HG02970 (cell line): ENCODE data around the gene GALNT14.

ENCODE experiments used
- ATAC-seq: cut with Tn5 transposase; IDR thresholded peaks from one replicate; pipeline ENCODE4 v1.9.1; 2021; ENCODE audit warnings: mild to moderate bottlenecking, moderate library complexity, moderate number of reproducible peaks; ENCODE audit not compliant: unreplicated experiment, low FRiP score

GALNT14 gene

DNA sequence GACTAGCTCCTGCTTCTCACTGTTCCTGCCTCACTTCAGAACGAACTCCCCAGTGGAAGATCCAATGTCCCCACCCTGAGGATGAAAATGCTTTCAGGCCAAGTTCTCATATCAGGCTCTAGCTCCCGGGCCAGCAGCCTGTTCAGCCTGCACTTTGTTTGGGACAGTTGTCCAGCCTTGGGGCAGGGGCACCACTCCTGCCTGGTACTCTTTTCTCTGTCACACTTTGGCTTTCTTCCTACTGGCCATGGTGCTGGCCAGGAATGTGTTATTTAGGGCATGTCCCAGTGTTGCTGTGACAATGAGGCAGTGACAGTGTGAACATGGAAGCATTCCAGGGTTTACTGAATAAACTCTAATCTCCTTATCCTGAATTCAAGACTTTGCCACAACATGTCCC is 154.1 kb downstream of the GALNT14 start:
- ATAC-seq, result no peak

DNA sequence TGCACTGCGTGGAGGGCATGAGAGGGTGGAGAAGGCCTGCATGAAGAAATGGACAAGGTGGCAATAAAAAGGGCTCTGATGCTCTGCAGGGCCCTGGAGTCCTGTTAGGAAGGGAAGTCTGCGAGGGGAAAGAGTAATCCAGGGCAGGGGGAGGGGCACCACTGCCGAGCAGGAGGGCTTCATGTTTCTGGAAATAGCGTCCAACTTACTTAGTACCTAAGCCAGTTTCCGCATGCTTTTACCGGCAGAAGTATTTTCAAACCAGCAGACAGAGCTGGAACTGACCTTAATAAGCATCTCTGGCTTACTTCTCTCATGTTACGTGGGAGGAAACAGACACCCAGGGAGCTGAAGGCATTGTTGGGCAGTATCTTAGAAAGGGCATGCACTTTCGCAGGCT is 156.7 kb downstream of the GALNT14 start:
- ATAC-seq, result no peak

DNA sequence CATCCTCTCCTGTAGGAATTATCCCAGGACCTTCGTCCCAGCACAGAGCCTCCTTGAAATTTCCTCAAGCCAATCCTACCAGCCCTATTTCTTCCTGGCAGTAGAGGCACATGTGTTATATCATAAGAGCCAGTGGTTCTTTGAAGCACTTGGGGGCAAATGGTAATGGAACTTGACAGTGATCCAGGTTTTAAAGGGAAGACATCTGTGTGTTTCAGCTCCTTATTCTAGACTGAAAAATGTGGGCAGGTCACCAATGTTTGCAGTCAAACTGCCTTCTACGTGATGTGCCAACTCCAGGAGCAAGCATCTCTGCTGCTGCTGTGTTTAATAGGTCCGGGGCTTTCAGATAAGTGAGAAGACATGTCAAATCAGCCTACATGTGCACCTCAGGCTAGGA is 157.1 kb downstream of the GALNT14 start:
- ATAC-seq, result no peak

DNA sequence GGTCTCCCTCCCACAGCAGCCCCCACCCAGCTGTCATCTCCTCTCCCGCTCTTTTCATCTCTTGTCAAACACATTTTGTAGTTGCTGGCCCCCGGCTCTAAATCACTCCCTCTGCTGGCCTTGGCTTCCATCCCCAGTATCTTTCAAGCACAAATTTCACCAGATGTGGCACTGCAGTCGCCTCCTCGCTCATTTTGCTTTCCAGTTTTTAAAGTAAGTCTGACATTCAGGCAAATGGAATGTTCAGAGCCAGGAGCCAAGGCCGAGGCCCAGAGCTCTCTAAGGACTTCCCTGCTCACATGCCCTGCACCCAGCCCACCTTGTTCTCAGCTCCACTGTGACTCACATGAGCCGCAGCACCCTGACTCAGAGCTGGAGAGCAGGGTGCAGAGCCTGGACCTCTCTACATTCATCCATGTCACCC is 158.4 kb downstream of the GALNT14 start:
- no peak for ATAC-seq

DNA sequence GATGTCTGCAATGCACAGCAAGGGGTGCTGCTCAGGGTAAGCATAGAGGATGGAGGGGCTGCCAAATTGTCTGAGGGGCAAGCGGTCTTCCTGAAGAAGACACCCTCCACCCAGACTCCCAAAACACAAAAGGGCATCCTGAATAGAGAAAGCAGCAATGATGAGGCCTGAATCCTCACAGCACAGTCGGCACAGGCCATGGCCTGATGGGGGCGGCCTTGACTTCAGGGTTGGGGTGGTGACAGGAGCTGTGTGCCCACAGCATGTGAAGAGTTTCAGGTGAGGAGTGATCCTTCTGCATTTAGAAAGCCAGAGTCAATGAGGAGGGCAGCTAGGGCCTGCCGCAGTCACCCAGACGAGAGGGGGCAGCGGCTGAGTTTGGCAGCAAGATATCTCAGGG is 159.4 kb downstream of the GALNT14 start:
- ATAC-seq, result no peak

DNA sequence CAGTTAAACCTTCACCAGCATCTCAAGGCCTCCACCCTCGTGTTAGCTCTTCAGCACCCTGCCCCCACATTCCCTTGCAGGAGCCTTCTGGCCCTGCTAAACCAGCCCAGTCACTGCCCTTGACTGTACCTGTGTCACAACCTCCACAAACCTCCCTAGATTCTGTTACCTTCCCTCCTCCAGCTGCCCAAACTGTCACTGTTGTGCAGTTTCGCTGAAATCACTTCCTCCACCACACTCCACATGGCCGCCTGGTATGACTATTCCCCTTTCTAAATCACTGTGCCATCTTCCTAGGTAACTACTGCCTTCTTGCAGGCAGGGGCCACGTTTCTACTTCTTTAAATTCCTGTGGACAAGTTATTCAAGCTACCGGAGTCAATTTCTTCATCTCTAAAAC is 160.2 kb downstream of the GALNT14 start:
- ATAC-seq, result no peak

DNA sequence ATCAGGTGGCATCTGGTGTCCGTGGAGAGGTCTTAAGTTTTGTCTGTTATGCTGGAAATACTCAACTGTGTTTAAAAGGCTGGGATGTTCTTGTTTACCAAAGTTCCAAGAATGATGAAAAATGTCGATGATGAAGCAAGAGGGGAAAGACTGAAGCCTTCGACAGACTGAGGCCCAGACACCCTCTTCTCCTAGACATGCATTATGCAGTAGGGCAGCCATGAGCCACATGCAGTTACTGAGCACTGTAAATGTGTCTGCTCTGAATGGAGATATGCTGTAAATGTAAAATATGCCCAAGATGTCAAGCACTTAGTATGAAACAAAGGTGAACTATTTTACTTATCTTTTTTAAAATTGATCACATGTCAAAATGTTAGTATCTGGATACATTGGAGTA is 163.1 kb downstream of the GALNT14 start:
- no peak for ATAC-seq

DNA sequence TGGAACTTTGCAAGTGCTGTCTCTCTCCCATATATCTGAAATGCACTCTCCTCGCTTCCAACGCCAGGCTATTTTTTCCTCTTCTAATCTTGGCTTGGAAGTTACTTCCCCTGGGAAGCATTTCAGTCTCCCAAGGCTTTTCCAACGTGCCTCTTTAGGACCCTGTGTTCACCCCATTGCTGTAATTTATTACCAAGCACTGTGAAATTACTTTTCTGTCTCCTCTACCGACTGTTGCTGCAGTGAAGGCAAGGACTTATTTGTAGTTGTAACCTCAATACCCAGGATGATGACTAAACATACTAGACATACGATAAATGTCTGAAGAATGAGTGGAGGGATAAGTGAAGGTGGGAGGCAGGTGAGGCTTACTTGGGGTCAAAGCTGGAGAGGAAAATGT is 163.7 kb downstream of the GALNT14 start:
- ATAC-seq, result no peak

DNA sequence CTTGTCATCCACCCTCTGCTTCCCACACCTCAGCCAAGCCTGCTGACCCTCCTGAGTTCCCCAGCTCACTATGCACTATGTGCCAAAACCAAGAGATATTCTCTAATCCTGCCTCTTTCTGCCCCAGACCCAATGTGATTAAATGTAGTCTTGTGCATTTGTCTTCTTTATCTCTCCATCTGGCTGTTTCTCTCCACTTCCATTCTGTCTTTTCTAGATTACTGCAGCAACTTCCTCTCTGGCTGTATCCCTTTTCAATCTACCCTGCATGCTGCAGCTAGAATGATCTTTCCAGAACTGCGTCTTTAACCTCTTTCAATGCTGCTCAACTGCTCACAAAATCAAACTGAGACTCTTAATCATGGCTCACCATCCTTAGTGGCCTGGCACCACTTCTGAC is 164.1 kb downstream of the GALNT14 start:
- no peak for ATAC-seq

DNA sequence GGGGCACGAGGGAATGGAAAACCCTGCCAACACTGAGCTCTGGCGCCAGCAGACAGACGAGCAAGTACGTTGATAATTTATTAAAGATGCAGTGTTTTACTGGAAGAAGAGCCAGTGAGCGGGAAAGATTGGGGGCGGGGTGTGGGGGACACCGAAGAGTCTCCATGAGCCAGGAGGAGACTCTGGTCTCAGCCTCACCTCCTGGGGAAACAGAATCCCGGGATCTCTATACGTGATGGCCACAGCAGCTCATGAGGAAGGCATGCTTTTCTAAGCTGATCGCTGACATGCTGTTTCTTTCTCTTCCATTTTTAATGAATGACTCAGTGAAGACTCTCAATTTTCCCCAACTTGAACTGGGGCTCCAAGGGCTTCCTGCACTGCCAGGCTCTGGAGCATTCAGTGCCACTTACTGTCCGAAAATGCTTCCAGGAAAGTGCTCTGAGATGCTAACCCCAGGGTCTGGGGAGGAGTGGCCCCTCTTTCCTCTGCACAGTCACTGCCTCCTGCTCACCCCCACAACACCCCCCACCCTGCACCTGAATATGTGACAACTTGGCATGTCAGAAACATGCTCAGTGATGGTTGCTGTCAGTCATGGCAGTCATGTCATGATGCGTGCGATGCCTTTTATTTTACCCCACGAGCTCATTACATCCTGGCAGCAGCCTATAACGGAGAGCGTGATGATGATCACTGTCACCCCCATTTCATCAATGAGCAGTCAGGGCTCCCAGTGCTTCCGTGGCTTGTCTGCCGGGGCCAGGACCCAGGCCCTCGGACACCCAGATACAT is 166.8 kb downstream of the GALNT14 start:
- no peak for ATAC-seq

DNA sequence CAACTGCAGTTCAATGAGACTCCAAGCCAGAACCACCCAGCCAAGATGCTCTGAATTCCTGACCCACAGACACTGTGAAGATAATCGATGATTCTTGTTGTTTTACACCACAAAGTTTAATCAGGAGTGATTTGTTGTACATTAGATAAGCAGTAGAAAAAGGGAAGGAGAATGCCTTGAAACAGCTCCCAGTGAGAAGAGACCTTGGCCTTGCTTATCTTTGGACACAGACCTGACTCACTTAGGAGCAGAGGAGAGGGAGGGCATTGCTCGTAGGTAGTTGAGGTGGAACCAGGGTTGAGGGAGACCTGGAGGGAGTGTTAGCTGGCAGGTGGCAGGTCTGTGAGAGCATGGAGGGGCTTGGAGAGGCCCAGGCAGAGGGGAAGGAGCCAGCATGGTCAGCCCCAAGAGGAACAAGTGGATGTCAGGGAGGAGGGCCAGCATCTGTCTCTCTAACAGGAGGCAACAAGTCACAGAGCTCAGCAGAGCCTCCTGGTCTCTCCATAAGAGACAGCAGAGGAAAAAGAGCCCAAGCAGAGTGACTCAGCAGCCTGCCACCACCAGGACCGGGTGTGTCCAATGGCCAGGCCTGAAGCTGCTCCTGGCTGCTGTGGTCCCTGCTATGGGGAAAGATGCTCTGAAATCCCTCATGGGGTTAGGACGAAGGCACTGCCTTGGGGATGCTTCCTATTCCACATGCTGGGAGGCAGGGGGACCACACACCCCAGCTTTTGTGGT is 169.4 kb downstream of the GALNT14 start:
- ATAC-seq, result no peak

DNA sequence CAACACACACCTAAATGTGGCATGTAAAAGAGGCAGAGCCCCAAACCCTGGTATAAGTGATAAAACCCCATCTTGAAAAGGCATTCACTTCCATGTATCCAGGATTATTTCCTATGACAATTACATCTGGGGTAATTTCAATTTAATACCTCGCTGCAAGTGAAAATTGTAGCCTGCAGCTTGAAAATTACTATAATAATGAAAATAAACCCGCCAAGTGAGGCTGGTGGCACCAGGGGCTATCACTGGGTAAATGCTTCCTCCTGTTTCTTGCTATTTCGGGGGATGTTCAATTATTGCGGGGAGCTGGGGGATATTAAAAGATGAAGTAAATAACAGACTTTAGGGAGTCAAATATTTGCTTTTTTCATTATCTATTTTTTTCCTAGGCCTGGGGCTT is 171.5 kb downstream of the GALNT14 start:
- ATAC-seq, result no peak

DNA sequence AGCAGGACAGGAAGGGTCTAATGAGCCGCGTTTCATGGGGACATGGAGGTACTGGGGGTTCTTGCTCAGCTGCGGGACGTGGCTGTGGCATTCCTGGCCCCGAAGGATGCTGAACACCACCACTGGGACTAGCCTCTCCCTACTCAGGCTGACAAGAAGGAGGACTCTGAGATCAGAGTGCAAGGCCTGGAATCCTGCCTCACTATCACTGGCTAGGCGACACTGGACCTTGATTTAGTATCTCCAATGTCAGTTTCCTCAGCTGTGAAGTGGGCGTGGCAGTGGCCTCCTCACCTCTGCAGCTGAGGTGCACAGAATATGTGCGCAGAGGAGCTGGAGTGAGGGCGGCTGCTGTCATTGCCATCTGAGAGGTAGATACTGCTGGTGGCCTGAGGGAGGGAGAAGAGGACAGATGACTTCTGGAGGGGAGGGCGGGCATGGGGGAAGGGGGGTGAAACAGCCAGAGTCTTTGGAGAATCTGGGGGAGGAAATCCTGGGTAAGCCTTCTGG is 173.2 kb downstream of the GALNT14 start:
- no peak for ATAC-seq

DNA sequence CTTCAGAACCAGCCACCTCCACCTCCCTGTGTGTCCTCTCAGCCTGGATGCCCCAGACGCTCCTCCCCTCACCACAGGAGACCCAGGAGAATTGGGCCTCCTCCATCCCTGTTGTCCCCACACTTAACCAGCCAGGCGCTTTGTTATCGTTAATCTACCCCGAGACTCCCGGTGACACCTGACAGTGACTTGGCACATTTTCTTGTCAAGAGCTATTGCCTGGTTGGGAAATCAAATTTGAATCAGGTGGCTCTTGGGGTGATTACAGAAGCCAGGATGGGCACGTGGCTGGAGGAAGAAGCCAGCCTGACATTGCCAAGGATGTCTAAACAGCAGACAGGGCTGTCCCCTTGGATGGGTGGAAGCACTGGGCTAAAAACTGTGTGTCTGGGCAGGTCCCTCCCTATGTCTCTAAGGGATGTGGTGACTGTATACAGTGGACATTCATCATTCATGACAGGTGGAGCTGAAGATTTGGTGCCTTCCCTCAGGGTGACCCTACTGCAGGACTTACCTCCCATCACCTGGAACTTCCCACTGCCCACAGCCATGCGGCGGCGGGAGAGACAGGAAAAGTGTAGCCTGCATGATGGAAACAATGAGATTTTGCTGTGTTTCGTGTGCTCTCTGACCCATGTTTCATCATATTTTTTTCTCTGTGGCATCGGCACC is 173.8 kb downstream of the GALNT14 start:
- no peak for ATAC-seq

DNA sequence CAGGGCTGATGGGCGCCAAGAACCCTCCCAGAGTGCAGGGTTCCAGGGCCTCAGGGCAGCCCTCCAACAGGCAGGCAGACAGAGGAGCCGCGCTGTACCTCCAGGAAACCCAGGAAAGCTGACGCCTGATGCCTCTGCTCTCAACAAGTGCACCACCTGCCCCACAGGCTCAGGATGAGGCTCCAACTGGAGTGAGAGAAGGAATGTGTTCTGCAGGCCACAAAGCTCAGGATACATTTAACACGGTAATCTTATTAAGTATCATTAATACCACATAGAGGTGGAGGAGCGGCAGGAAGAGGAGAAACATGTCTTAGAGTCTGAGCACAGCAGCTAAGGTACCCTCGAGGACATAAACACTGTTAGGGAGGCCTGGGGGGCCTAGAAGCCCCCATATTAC is 175.1 kb downstream of the GALNT14 start:
- no peak for ATAC-seq

DNA sequence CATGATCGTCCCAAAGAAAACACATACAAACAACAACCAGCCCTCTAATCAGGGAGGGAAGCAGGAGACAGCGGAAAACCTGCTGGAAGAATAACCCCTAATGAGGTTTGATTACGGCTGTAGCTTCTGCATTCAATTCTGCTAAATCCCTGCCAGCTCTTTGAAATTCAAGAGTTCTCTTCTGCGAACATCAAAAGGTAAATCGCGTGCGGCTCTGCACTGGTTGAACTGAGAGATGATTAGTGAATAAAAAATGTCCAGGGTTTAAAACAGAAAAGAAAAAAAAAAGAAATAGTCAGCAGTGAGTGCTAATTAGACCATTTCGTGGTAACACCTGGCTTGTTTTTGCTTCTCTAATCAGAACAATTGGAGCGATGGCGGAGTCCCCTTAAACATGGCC is 178.0 kb downstream of the GALNT14 start:
- no peak for ATAC-seq

DNA sequence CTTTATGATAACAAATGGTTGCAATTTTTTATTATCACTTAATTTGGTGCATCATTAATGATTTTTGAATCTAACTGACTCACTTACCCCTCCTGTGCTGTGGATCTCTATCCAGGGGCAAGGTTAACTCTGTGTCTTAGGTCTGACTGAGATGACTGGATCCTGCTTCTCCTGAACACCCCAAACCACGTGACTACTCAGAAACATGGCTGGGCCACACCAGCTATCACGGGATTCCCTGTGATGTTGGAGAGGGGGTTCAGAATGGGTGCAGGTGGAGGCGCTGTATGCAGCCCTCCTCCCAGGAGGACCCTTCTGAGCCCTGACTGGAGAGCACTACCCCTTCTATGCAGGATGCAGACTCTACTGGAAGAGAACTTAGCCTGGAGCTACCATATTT is 178.6 kb downstream of the GALNT14 start:
- no peak for ATAC-seq

DNA sequence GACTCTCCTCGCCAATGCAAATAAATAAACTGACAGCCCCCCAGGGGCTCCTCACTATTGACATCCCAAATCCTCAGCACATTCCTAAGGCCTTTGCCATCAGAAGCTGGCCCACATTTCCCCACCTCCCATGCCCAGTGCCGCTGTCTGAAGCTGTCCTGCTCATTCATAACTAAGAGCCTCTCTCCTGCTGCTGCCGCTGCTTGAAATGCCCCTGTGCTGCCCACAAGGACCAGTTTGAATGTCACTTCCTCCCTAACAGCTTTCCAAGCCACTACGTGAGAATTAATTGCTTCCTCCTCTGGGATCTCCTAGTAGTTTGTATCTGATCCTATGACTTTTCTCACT is 179.3 kb downstream of the GALNT14 start:
- no peak for ATAC-seq

DNA sequence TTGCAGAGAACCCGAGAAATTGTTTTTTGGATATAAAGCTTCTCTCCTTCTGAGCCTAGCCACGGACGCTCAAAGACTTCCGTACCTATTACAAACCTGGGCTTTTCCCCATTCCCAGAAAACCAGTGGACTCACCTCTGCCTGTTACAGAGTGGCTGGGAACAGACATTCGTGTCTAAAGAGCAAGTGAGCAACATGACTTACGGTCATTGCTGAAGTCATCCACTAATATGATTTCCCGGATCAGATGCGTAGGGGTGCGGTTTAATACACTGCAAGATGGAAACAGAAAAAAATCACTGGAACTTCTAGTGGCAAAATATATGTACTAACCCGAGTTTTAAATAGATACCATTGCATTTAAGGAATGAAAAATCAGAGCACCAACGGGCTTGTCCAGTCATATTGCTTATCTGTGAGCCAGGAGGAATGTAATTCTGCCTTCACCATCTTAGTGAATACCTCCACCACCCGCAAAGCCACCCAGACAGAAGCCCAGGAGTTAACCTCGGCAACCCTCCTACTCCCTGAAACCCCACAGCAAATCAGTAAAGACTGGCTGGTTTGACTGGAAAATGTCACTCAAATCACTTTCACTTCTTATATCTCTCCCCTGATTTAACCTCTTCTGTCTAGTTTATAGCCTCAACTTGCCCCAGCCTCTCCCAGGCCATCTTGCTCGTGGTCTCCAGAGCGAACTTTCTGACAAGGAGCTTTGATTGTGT is 179.9 kb downstream of the GALNT14 start:
- ATAC-seq, result no peak

DNA sequence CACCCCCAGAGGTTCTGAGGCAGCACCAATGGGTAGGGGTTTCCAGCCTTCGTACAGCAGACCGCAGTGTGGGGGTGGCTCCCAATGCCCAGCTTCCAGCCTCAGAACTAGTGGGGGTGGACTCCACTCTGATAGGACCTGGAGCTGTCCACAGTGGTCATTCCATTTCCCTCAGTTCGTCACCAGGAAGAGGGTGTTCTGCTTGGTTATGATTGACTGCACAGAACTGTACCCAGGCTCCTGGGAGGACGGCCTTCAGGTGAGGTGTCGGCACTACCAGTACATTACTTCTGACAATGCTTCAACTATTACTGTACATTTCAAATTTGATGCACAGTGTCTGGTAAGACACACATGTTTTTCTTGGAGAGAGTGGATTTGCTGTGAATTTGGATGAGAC is 180.6 kb downstream of the GALNT14 start:
- ATAC-seq, result no peak

DNA sequence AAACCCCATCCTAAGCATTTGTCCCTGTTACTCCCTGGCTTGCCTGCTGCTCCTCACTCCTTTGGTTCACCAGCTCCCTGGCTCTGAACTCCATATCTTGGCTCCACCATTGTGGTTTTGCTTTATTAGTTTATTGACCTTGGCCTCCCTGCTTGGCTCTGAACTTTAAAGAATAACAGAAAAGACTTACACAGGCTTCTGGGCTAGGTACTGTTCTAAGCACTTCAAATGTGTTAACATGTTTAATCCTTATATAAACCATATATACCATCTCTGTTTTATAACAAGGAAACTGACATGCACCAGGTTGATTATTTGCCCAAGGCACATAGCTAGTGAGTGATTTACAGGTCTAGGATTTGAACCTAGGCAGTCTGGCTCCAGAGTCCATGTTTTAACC is 181.2 kb downstream of the GALNT14 start:
- ATAC-seq, result no peak
